ENCODE results near the gene CISTR.
A peak's percentile ranks its signal among the peaks of the same experiment; 100 is the strongest.

The CISTR gene

GRCh38 chr12:53734425-53734824 lies 17.4 kb downstream of the CISTR start:
- DNase-seq (ENCODE audit: low read depth) = no peak
- no peak overlapping the region for H3K4me3 ChIP-seq (ENCODE audit: low read depth, low read length)
- no peak for TF ChIP-seq CTCF (IDR thresholded peaks at IDR 0.05; ENCODE audit: insufficient read depth, low read depth, low read length, missing control alignments)

GRCh38 chr12:53733807-53734200 lies 18.0 kb downstream of the CISTR start:
- DNase-seq (ENCODE audit: low read depth) = no peak
- H3K4me3 ChIP-seq (ENCODE audit: low read depth, low read length) = no peak overlapping the region
- no peak for TF ChIP-seq CTCF (IDR thresholded peaks at IDR 0.05; ENCODE audit: insufficient read depth, low read depth, low read length, missing control alignments)

GRCh38 chr12:53733051-53733806 lies 18.6 kb downstream of the CISTR start:
- no peak overlapping the region for H3K4me3 ChIP-seq (ENCODE audit: low read depth, low read length)
- no peak for TF ChIP-seq CTCF (IDR thresholded peaks at IDR 0.05; ENCODE audit: insufficient read depth, low read depth, low read length, missing control alignments)
- no peak for DNase-seq (ENCODE audit: low read depth)

GRCh38 chr12:53729644-53730043 lies 22.1 kb downstream of the CISTR start:
- DNase-seq (ENCODE audit: low read depth) = no peak
- no peak for TF ChIP-seq CTCF (IDR thresholded peaks at IDR 0.05; ENCODE audit: insufficient read depth, low read depth, low read length, missing control alignments)
- no peak overlapping the region for H3K4me3 ChIP-seq (ENCODE audit: low read depth, low read length)

GRCh38 chr12:53728206-53728605 lies 23.6 kb downstream of the CISTR start:
- no peak for DNase-seq (ENCODE audit: low read depth)
- no peak for TF ChIP-seq CTCF (IDR thresholded peaks at IDR 0.05; ENCODE audit: insufficient read depth, low read depth, low read length, missing control alignments)
- H3K4me3 ChIP-seq (ENCODE audit: low read depth, low read length) = peak overlapping the region; percentile 70

GRCh38 chr12:53727310-53728041 lies 24.3 kb downstream of the CISTR start, which contains the start of gene CALCOCO1:
Gene CALCOCO1 (minus strand): TSS chr12:53727452. CDS start chr12:53725242, 2,210 bp downstream.
- no peak for TF ChIP-seq CTCF (IDR thresholded peaks at IDR 0.05; ENCODE audit: insufficient read depth, low read depth, low read length, missing control alignments)

More at GRCh38 chr12:53727310-53728041, 24.3 kb downstream of the CISTR start, which contains the start of gene CALCOCO1:
- DNase-seq (ENCODE audit: low read depth) = peak; percentile 99
- H3K4me3 ChIP-seq (ENCODE audit: low read depth, low read length) = peak within 1 kb of the TSS; percentile 94

All from GM12865 (cell line).